Mesothelial cell of epicardium (in vitro differentiated cells): ENCODE measurements around the gene JAML. TPM values are rescaled to one million over a fixed set of nuclear protein-coding genes. Genes with fewer than 3 reads are reported as not detected.

Source experiments
- DNase-seq, 2 experiments: peaks; one replicate each; pipeline ENCODE4 v3.0.0; 2021; ENCODE audit warnings: low spot score in 2 of 2; ENCODE audit not compliant: unreplicated experiment in 2 of 2
- H3K27ac Mint-ChIP-seq: 2 replicates; pipeline ENCODE4 v1.8.0; 2021; ENCODE audit warnings: mixed read lengths
- H3K27me3 Mint-ChIP-seq: 2 replicates; pipeline ENCODE4 v1.8.0; 2021; ENCODE audit warnings: low read depth, mixed read lengths
- H3K36me3 Mint-ChIP-seq: 2 replicates; pipeline ENCODE4 v1.8.0; 2021; ENCODE audit warnings: mixed read lengths
- H3K4me1 Mint-ChIP-seq: 2 replicates; pipeline ENCODE4 v1.8.0; 2021; ENCODE audit warnings: mixed read lengths
- H3K4me3 Mint-ChIP-seq: 2 replicates; pipeline ENCODE4 v1.8.0; 2021; ENCODE audit warnings: mild to moderate bottlenecking, moderate library complexity, mixed read lengths
- H3K9me3 Mint-ChIP-seq: 2 replicates; pipeline ENCODE4 v1.8.0; 2021; ENCODE audit warnings: mixed read lengths
- total RNA-seq: library from RNA; stranded (reverse); gene quantifications from 3 replicates; pipeline ENCODE4 v1.2.1, GENCODE V29; 2021
- TF ChIP-seq, protein P1 (sequence below): fragments of 200-600 bp; sonication (generic); IDR thresholded peaks from one replicate; pipeline ENCODE4 v1.5.0; 2021; ENCODE audit warnings: antibody characterized with exemption; ENCODE audit not compliant: unreplicated experiment

The JAML gene
- total RNA-seq, 1 donor from 2014 or later = not detected

DNA sequence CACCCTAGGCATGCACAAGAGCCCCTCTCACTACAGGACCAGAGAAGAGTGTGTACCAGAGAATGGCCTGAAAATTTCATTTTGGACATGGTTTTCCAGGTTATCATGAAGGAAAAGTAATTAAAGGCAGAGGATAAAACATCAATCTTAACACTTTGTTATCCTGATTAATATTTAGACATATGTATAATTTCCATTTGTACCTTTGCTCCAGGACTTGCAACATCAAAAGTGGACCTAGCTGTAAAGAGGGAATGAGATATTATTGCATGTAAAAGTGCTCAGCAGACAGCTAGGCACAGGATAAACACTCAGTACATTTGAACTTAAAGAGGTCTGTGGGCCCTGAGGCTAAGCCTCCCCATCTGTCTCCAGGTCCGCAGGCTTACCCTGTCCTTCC is 70.2 kb downstream of the JAML start:
- Mint-ChIP-seq H3K36me3 (no peaks in the 10 kb centered on the region), H3K27me3 (peaks cover 98% of the 10 kb centered on the region), H3K9me3 (no peaks in the 10 kb centered on the region), H3K27ac (no peak overlapping the region), H3K4me1 (peaks cover 19% of the 10 kb centered on the region), H3K4me3 (no peak overlapping the region)
- TF ChIP-seq, protein P1, sequence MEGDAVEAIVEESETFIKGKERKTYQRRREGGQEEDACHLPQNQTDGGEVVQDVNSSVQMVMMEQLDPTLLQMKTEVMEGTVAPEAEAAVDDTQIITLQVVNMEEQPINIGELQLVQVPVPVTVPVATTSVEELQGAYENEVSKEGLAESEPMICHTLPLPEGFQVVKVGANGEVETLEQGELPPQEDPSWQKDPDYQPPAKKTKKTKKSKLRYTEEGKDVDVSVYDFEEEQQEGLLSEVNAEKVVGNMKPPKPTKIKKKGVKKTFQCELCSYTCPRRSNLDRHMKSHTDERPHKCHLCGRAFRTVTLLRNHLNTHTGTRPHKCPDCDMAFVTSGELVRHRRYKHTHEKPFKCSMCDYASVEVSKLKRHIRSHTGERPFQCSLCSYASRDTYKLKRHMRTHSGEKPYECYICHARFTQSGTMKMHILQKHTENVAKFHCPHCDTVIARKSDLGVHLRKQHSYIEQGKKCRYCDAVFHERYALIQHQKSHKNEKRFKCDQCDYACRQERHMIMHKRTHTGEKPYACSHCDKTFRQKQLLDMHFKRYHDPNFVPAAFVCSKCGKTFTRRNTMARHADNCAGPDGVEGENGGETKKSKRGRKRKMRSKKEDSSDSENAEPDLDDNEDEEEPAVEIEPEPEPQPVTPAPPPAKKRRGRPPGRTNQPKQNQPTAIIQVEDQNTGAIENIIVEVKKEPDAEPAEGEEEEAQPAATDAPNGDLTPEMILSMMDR = no peak
- DNase-seq = no peak

- Mint-ChIP-seq H3K27ac (no peak overlapping the region), H3K4me3 (peak overlapping the region; percentile 66), H3K9me3 (no peaks in the 10 kb centered on the region), H3K4me1 (peaks cover 19% of the 10 kb centered on the region), H3K36me3 (no peaks in the 10 kb centered on the region), H3K27me3 (peaks cover 98% of the 10 kb centered on the region)
- TF ChIP-seq, protein P1 = no peak
- DNase-seq = no peak
Measured at GRCh38 chr11:118153976-118154375, 70.8 kb downstream of the JAML start.

DNA sequence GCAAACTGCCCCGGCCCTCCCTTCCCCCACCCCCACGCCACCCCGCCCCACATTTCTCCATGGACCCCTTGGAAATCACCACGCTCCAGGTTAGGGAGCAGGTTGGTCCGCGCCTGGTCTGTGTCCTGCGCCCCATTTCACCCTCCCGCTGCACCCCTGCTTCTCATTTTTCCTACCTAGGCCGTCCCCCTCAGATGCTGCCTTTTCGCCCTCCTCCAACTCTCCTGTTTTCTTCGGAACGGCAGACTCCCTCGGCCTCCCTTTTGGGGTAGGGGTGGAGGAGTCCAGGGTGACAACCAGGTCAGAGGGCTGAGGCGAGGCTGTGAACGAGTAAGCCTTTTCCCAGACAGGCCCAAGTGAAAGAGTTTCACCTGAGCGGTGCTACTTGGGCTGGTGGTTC is 71.3 kb downstream of the JAML start:
- Mint-ChIP-seq H3K36me3 (no peaks in the 10 kb centered on the region), H3K9me3 (no peaks in the 10 kb centered on the region), H3K4me1 (peaks cover 19% of the 10 kb centered on the region), H3K27ac (no peak overlapping the region), H3K4me3 (peak overlapping the region; percentile 66), H3K27me3 (peaks cover 98% of the 10 kb centered on the region)
- TF ChIP-seq, protein P1 = no peak
- DNase-seq = no peak

DNA sequence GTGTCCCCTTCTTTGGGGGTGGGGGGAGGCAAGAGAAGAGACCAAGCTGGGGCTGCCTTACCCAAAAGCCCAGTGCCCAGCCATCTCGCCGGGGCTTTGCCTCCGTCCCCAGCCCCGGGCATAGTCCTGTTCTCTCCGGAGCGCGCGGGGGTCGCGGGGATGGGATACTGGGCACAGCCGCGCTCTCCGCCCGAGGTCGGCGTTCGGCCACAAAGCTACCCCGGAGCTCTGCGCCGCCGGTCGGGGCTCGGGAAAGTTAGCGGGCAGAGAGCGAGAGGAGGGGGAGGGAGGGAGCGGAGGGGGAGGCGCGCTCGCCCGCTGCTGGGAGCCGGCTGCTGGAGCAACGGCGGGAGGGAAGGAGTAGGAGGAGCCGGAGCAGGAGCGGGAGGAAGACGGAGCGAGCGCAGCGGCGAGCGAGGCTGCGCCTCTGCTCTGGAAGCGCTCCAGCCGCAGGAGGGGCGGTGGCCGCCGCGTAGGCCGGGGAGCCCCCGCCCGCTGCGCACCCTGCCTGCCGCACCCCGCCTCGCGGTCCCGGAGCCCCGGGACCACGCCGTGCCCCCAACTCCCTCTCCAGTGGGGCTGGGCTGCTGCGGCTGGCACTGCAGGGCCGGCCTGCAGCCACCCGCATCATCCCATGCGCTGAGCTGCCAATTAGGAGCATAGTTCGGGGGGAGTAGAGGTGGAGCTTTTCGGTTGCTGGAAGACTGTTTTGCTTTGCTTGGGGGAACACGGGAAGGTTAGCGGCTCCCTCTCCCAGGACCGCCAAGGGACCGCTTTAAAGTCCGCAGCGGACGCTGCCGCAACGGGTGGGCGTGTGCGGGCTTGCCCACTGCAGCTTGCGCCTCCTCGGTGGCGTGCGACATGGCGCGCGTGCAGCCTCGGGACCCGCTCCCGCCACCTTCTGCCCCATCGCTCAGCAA is 72.0 kb downstream of the JAML start, which contains the start of gene SCN4B:
Gene SCN4B, minus strand, starts transcription at position 272 of the 920 bp plus-strand sequence. Its CDS starts 150 bp downstream, at position 122.
- TF ChIP-seq, protein P1 = no peak
- DNase-seq = peak; percentile 60 to 71
- Mint-ChIP-seq H3K27ac (no peak within 1 kb of the TSS), H3K36me3 (no peaks in the 10 kb centered on the region), H3K4me3 (peak within 1 kb of the TSS; percentile 67), H3K27me3 (peaks cover 98% of the 10 kb centered on the region), H3K4me1 (peaks cover 19% of the 10 kb centered on the region), H3K9me3 (no peaks in the 10 kb centered on the region)

GRCh38 chr11:118152020-118152551 is 72.7 kb downstream of the JAML start:
- no peak for DNase-seq
- Mint-ChIP-seq H3K27me3 (peaks cover 98% of the 10 kb centered on the region), H3K27ac (no peak overlapping the region), H3K36me3 (no peaks in the 10 kb centered on the region), H3K4me1 (peaks cover 24% of the 10 kb centered on the region), H3K4me3 (peak overlapping the region; percentile 67), H3K9me3 (no peaks in the 10 kb centered on the region)
- TF ChIP-seq, protein P1 = no peak
